HG03159 (cell line): Measurements from ENCODE around the gene RIPOR2.

Experiments
- ATAC-seq: cut with Tn5 transposase; IDR thresholded peaks from one replicate; pipeline ENCODE4 v1.9.1; 2021; ENCODE audit warnings: mild to moderate bottlenecking, moderate library complexity; ENCODE audit not compliant: unreplicated experiment

The RIPOR2 gene, protein sequence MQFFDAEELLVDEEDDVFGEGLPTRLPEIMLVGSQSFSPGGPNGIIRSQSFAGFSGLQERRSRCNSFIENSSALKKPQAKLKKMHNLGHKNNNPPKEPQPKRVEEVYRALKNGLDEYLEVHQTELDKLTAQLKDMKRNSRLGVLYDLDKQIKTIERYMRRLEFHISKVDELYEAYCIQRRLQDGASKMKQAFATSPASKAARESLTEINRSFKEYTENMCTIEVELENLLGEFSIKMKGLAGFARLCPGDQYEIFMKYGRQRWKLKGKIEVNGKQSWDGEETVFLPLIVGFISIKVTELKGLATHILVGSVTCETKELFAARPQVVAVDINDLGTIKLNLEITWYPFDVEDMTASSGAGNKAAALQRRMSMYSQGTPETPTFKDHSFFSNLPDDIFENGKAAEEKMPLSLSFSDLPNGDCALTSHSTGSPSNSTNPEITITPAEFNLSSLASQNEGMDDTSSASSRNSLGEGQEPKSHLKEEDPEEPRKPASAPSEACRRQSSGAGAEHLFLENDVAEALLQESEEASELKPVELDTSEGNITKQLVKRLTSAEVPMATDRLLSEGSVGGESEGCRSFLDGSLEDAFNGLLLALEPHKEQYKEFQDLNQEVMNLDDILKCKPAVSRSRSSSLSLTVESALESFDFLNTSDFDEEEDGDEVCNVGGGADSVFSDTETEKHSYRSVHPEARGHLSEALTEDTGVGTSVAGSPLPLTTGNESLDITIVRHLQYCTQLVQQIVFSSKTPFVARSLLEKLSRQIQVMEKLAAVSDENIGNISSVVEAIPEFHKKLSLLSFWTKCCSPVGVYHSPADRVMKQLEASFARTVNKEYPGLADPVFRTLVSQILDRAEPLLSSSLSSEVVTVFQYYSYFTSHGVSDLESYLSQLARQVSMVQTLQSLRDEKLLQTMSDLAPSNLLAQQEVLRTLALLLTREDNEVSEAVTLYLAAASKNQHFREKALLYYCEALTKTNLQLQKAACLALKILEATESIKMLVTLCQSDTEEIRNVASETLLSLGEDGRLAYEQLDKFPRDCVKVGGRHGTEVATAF

DNA sequence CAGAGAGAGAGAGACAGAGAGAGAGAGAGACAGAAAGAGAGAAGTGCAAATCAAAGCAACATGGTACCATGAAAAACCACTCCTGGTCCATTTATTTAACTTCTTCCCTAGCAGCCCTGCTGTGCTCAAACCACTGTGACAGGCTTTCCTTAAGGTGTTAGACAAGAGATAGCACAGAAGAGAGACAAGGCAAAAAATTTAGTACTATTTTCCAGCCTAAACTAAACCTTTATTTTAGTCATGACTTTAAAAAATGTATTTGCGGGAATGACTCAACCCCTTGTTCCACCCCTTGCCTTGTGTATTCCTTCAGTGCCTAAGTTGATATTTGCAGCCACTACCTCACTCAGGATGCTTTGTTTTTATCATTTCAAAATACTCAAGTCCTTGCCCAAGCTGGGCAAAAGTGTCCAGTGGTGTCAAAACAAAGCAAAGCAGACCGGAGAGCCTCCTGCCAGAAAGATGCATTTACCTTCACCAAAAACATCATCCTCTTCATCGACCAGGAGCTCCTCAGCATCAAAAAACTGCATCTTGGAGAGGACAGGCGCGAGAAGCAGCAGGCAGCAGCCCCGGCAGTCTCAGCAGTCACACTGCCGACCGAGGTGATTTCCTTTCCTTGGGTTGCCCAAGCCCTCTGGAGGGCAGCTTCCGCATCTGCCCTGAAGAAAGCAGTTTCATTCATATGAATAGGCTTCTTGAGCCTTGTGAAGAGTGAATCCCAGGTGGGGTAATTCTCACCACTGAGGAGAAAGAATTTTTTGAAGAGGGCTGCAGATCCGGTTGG is at the start of gene RIPOR2:
TSS of gene RIPOR2 (minus strand) at position 595 of the 787 bp plus-strand sequence. CDS start at position 533, 62 bp downstream.
- ATAC-seq, result peak; percentile 32

DNA sequence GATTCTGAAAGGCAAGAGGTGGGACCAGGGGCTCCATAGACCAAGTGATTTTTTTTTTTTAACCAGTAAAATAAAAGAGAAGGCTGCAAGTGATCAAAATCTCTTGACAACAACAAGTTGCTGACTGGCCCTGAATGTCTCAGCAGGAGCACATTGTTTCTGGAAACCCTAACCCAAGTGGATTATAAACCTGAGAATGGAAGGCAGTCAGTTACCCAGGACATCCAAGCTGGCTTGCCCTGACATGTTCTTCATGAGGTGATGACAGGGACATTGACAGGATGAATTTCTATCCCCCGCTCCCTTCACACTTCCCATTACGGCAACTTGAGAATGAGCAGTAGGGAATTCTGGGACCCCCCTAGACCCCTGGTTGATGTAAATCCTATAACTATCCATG is 49.6 kb upstream of the RIPOR2 start:
- ATAC-seq, result no peak

GRCh38 chr6:24982231-24982630 is 46.5 kb upstream of the RIPOR2 start:
- no peak for ATAC-seq

DNA sequence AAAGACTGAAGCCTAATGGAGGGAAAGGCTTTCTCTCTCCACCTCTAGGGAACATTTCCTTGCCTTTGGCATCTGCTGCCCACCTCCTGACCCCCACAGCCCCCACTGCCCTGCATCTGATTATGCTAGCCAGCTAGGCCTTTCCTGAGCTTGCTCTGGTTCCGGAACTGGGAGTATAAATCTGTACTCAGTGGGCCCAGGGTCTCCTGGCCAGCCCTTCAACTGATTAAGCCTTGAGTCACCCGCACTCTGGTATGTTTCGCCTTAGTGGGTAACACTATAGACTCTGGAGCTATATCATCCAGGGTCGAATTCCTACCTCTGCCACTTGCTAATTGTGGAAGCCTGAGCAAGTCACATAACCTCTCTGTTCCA is 45.6 kb upstream of the RIPOR2 start:
- no peak for ATAC-seq

- no peak for ATAC-seq
These were observed 45.0 kb upstream of the RIPOR2 start for GRCh38 chr6:24980507-24981385.

DNA sequence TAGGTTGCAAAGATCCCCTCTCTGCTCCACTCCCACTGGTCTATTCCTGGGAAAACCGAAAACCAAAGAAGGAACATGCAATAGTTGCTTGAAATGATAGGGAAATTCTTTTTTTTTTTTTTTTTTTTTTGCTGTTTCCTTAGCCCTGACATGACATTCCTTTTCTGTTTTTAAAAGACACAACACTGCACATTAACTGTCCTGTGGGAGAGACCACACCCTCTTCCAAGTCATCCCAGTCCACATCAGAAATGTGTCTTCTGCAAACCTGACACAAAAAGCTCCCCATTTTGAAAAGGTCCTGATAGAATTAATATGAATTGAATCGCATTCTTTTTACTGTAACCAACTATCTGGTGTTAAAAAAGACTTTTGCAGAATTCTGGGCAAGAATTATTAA is 43.4 kb upstream of the RIPOR2 start:
- ATAC-seq, result no peak

- ATAC-seq, result peak; percentile 94
These were observed 38.7 kb upstream of the RIPOR2 start for GRCh38 chr6:24974182-24975171.

GRCh38 chr6:24972311-24972958 is 36.7 kb upstream of the RIPOR2 start:
- no peak for ATAC-seq

DNA sequence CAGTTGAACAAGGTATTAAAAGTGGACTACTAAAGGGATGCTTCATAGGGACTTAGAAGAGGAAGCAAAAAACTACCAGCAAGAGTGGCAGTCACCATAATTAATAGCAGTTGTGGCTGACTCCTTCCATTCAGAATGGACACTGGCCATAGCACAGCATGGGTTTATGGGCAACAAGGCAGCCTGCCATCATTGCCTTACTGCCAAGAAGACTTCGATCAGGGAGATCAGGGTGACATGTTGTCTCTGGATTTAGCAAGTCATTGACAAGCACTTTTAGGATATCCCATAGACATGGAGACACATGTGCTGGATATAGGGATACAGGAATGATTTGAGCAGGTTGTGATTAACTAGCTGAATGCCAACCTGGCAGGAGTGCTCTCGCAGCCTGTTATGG is 35.3 kb upstream of the RIPOR2 start:
- no peak for ATAC-seq

GRCh38 chr6:24969343-24969860 is 33.6 kb upstream of the RIPOR2 start:
- no peak for ATAC-seq

DNA sequence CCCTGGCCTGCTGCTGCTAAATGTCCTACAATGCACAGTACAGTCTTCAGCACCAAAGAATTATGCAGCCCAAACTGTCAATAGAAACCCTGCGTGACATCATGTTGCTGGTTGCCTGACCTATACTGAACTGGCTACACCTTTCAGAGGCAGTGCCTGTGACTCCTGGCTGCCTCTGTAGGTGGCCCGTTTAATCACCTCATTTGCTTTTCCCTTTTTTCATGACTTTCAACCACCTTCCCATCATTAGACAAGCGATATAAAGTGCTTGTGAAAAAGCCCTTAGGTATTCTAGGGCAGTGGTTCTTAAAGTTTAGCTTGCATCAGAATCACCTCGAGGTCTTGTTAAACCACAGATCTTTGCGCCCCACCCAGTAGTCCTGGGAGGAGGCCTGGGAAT is 33.0 kb upstream of the RIPOR2 start:
- ATAC-seq, result no peak

DNA sequence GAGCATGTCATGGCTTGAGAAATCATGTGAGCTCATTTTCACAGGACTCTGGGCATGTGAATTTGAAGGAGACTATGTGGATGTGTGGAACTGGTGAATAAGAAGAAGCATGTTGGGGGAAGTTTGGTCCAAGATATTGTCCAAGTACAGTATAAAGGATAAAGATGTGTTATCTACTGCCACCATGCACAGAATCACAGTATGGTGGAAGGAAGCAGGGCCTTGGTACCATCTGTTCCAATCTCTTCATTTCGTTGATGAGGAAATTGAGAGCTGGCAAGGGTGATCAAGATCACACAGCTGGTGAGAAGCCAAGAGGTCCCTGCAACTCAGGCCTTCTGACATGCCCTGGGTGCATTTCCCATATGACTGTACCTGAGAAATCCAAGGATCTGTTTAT is 31.5 kb upstream of the RIPOR2 start:
- no peak for ATAC-seq

- no peak for ATAC-seq
These were observed 30.6 kb upstream of the RIPOR2 start for GRCh38 chr6:24966381-24966780.

GRCh38 chr6:24963887-24964570 is 28.3 kb upstream of the RIPOR2 start:
- no peak for ATAC-seq

GRCh38 chr6:24963339-24963738 is 27.6 kb upstream of the RIPOR2 start:
- ATAC-seq, result no peak

DNA sequence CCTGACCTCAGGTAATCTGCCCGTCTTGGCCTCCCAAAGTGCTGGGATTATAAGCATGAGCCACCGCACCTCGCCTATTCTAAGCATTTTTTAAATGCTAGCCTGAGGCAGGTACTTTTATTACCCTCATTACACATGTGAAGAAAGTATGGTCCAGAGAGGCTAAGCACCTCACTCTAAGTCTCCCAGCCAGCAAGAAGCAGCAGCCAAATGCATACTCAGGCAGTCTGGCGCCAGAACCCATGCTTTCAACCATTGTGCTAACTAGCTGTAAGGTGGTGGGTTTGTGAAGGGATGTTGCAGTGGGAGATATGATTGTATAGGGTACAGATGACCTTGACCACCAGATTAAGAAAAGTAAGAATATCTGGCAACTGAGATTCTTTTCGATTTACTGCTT is 26.1 kb upstream of the RIPOR2 start:
- no peak for ATAC-seq

DNA sequence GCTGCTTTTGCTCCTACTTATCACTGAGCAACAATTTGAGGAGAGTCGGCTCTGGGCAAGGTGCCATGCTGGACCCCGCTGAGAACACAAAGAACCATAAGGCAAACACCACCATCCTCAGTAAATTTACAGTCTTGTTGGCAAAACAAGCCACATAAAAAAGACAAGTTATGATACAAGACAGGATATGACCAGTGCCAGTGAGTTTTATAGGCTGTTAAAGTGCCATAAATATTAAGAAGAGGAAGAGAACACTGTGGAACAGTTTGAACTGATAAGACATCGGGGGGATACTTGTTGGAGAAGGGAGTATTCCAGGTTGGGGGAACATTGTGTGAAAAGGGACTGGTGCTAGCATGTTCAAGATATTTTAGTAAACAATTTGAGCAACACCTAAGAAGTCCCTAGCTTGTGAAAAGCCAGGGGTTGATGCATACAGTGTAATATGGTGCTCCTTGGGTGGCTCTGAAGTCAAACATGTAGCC is 25.3 kb upstream of the RIPOR2 start:
- ATAC-seq, result no peak
